ENCODE results near the gene KRT15. TPM values are rescaled to one million over a fixed set of nuclear protein-coding genes. Genes with fewer than 3 reads are reported as not detected.

KRT15 gene
- polyA plus RNA-seq (2013, experiment 1 of 2): 0.46 TPM
- 0.52 TPM for polyA plus RNA-seq (2013, experiment 2 of 2)

GRCh38 chr17:41518789-41519449 lies at the start of gene KRT15:
Gene KRT15 (minus strand): TSS chr17:41518890. CDS start chr17:41518827, 63 bp downstream.
- Histone ChIP-seq H3K36me3 (ENCODE audit: control insufficient read depth in 1 of 2, insufficient read depth in 2 of 2, low read depth in 1 of 2, low read length in 2 of 2) (peaks cover 0 to 15% of the 10 kb centered on the region in 2 experiments), H3K14ac (ENCODE audit: low read length in 2 of 2) (peak within 1 kb of the TSS in 1 of 2 experiments; percentile 11), H3K27ac (ENCODE audit: low read length, poor library complexity, severe bottlenecking) (no peak within 1 kb of the TSS), H2BK15ac (ENCODE audit: low read depth, poor library complexity, severe bottlenecking) (no peak within 1 kb of the TSS), H2BK12ac (ENCODE audit: low read length in 2 of 2) (peak within 1 kb of the TSS; percentile 14 to 45), H2AK5ac (ENCODE audit: low read length, severe bottlenecking) (peak within 1 kb of the TSS; percentile 21), H2BK120ac (ENCODE audit: low read depth, low read length) (no peak within 1 kb of the TSS), H3K9ac (ENCODE audit: low read length) (no peak within 1 kb of the TSS), H4K8ac (ENCODE audit: low read length) (peak within 1 kb of the TSS; percentile 8), H3K79me1 (replicated peaks; ENCODE audit: low read length, poor library complexity, severe bottlenecking) (no peaks in the 10 kb centered on the region), H3K18ac (ENCODE audit: low read depth in 1 of 2, low read length in 2 of 2) (peak within 1 kb of the TSS; percentile 28 to 40), H2BK5ac (ENCODE audit: low read depth, low read length, poor library complexity, severe bottlenecking) (no peak within 1 kb of the TSS), H3K4me1 (ENCODE audit: control insufficient read depth, insufficient read depth, low read depth, low read length) (peaks cover 29% of the 10 kb centered on the region), H3K9me3 (ENCODE audit: control insufficient read depth, low read length) (no peaks in the 10 kb centered on the region), H3K23ac (ENCODE audit: low read length in 2 of 2) (no peak within 1 kb of the TSS), H3K4me2 (ENCODE audit: low read length, poor library complexity, severe bottlenecking) (no peak within 1 kb of the TSS), H3K4me3 (ENCODE audit: insufficient read depth in 1 of 2, low read depth in 1 of 2, low read length in 2 of 2) (no peak within 1 kb of the TSS), H2AFZ (ENCODE audit: low read depth, low read length) (no peak within 1 kb of the TSS), H4K91ac (ENCODE audit: low read length) (no peak within 1 kb of the TSS), H3K4ac (ENCODE audit: low read depth in 1 of 2, low read length in 2 of 2) (no peak within 1 kb of the TSS), H3K27me3 (ENCODE audit: control insufficient read depth in 1 of 2, insufficient read depth in 1 of 2, low read length in 2 of 2) (peaks cover 0 to 35% of the 10 kb centered on the region in 2 experiments)
- no peak for DNase-seq
- WGBS: 76% methylated on average over 6 of the region's 8 CpGs

GRCh38 chr17:41567317-41567716 lies 48.6 kb upstream of the KRT15 start:
- Histone ChIP-seq H2AFZ (ENCODE audit: low read depth, low read length) (no peak overlapping the region), H3K9ac (ENCODE audit: low read length) (no peak overlapping the region), H3K14ac (ENCODE audit: low read length in 2 of 2) (no peak overlapping the region), H2BK12ac (ENCODE audit: low read length in 2 of 2) (no peak overlapping the region), H3K79me1 (replicated peaks; ENCODE audit: low read length, poor library complexity, severe bottlenecking) (no peaks in the 10 kb centered on the region), H3K18ac (ENCODE audit: low read depth in 1 of 2, low read length in 2 of 2) (no peak overlapping the region), H4K8ac (ENCODE audit: low read length) (no peak overlapping the region), H3K4me2 (ENCODE audit: low read length, poor library complexity, severe bottlenecking) (no peak overlapping the region), H3K4me1 (ENCODE audit: control insufficient read depth, insufficient read depth, low read depth, low read length) (no peaks in the 10 kb centered on the region), H2BK5ac (ENCODE audit: low read depth, low read length, poor library complexity, severe bottlenecking) (no peak overlapping the region), H3K9me3 (ENCODE audit: control insufficient read depth, low read length) (no peaks in the 10 kb centered on the region), H3K27ac (ENCODE audit: low read length, poor library complexity, severe bottlenecking) (no peak overlapping the region), H3K36me3 (ENCODE audit: control insufficient read depth in 1 of 2, insufficient read depth in 2 of 2, low read depth in 1 of 2, low read length in 2 of 2) (no peaks in the 10 kb centered on the region), H3K27me3 (ENCODE audit: control insufficient read depth in 1 of 2, insufficient read depth in 1 of 2, low read length in 2 of 2) (peaks cover 80 to 92% of the 10 kb centered on the region in 2 experiments), H4K91ac (ENCODE audit: low read length) (no peak overlapping the region), H3K23ac (ENCODE audit: low read length in 2 of 2) (no peak overlapping the region), H2BK15ac (ENCODE audit: low read depth, poor library complexity, severe bottlenecking) (no peak overlapping the region), H2AK5ac (ENCODE audit: low read length, severe bottlenecking) (no peak overlapping the region), H3K4me3 (ENCODE audit: insufficient read depth in 1 of 2, low read depth in 1 of 2, low read length in 2 of 2) (no peak overlapping the region), H2BK120ac (ENCODE audit: low read depth, low read length) (no peak overlapping the region), H3K4ac (ENCODE audit: low read depth in 1 of 2, low read length in 2 of 2) (no peak overlapping the region)
- no peak for DNase-seq
- WGBS: 93% methylated on average over 6 of the region's 6 CpGs

GRCh38 chr17:41565338-41565737 lies 46.6 kb upstream of the KRT15 start:
- H4K91ac ChIP-seq (ENCODE audit: low read length): no peak overlapping the region
- no peaks in the 10 kb centered on the region for H3K4me1 ChIP-seq (ENCODE audit: control insufficient read depth, insufficient read depth, low read depth, low read length)
- no peak overlapping the region for H3K4ac ChIP-seq (ENCODE audit: low read depth in 1 of 2, low read length in 2 of 2)
- no peak overlapping the region for H3K9ac ChIP-seq (ENCODE audit: low read length)
- H3K9me3 ChIP-seq (ENCODE audit: control insufficient read depth, low read length): no peaks in the 10 kb centered on the region
- no peak overlapping the region for H3K4me2 ChIP-seq (ENCODE audit: low read length, poor library complexity, severe bottlenecking)
- H3K36me3 ChIP-seq (ENCODE audit: control insufficient read depth in 1 of 2, insufficient read depth in 2 of 2, low read depth in 1 of 2, low read length in 2 of 2): no peaks in the 10 kb centered on the region
- no peak overlapping the region for H3K14ac ChIP-seq (ENCODE audit: low read length in 2 of 2)
- no peak overlapping the region for H3K4me3 ChIP-seq (ENCODE audit: insufficient read depth in 1 of 2, low read depth in 1 of 2, low read length in 2 of 2)
- no peak overlapping the region for H2BK120ac ChIP-seq (ENCODE audit: low read depth, low read length)
- no peak overlapping the region for H3K27ac ChIP-seq (ENCODE audit: low read length, poor library complexity, severe bottlenecking)
- H3K18ac ChIP-seq (ENCODE audit: low read depth in 1 of 2, low read length in 2 of 2): no peak overlapping the region
- peaks cover 69 to 80% of the 10 kb centered on the region in 2 experiments for H3K27me3 ChIP-seq (ENCODE audit: control insufficient read depth in 1 of 2, insufficient read depth in 1 of 2, low read length in 2 of 2)
- DNase-seq: no peak
- H2BK12ac ChIP-seq (ENCODE audit: low read length in 2 of 2): no peak overlapping the region
- H2AK5ac ChIP-seq (ENCODE audit: low read length, severe bottlenecking): no peak overlapping the region
- H3K79me1 ChIP-seq (replicated peaks; ENCODE audit: low read length, poor library complexity, severe bottlenecking): no peaks in the 10 kb centered on the region
- H3K23ac ChIP-seq (ENCODE audit: low read length in 2 of 2): no peak overlapping the region
- H2AFZ ChIP-seq (ENCODE audit: low read depth, low read length): no peak overlapping the region
- no peak overlapping the region for H2BK15ac ChIP-seq (ENCODE audit: low read depth, poor library complexity, severe bottlenecking)
- H2BK5ac ChIP-seq (ENCODE audit: low read depth, low read length, poor library complexity, severe bottlenecking): no peak overlapping the region
- no peak overlapping the region for H4K8ac ChIP-seq (ENCODE audit: low read length)

GRCh38 chr17:41563607-41564170 lies 45.0 kb upstream of the KRT15 start:
- H3K79me1 ChIP-seq (replicated peaks; ENCODE audit: low read length, poor library complexity, severe bottlenecking): no peaks in the 10 kb centered on the region
- H3K27me3 ChIP-seq (ENCODE audit: control insufficient read depth in 1 of 2, insufficient read depth in 1 of 2, low read length in 2 of 2): peaks cover 54 to 64% of the 10 kb centered on the region in 2 experiments
- DNase-seq: no peak
- no peak overlapping the region for H2BK12ac ChIP-seq (ENCODE audit: low read length in 2 of 2)
- no peaks in the 10 kb centered on the region for H3K9me3 ChIP-seq (ENCODE audit: control insufficient read depth, low read length)
- 41% methylated on average over 3 of the region's 3 CpGs for WGBS
- H3K4me3 ChIP-seq (ENCODE audit: insufficient read depth in 1 of 2, low read depth in 1 of 2, low read length in 2 of 2): no peak overlapping the region
- no peak overlapping the region for H4K8ac ChIP-seq (ENCODE audit: low read length)
- H2BK120ac ChIP-seq (ENCODE audit: low read depth, low read length): no peak overlapping the region
- H3K9ac ChIP-seq (ENCODE audit: low read length): no peak overlapping the region
- H4K91ac ChIP-seq (ENCODE audit: low read length): no peak overlapping the region
- no peak overlapping the region for H3K14ac ChIP-seq (ENCODE audit: low read length in 2 of 2)
- no peak overlapping the region for H3K4ac ChIP-seq (ENCODE audit: low read depth in 1 of 2, low read length in 2 of 2)
- no peak overlapping the region for H3K18ac ChIP-seq (ENCODE audit: low read depth in 1 of 2, low read length in 2 of 2)
- H2AFZ ChIP-seq (ENCODE audit: low read depth, low read length): no peak overlapping the region
- H2AK5ac ChIP-seq (ENCODE audit: low read length, severe bottlenecking): no peak overlapping the region
- no peak overlapping the region for H2BK5ac ChIP-seq (ENCODE audit: low read depth, low read length, poor library complexity, severe bottlenecking)
- H3K23ac ChIP-seq (ENCODE audit: low read length in 2 of 2): no peak overlapping the region
- no peaks in the 10 kb centered on the region for H3K36me3 ChIP-seq (ENCODE audit: control insufficient read depth in 1 of 2, insufficient read depth in 2 of 2, low read depth in 1 of 2, low read length in 2 of 2)
- H3K27ac ChIP-seq (ENCODE audit: low read length, poor library complexity, severe bottlenecking): no peak overlapping the region
- H2BK15ac ChIP-seq (ENCODE audit: low read depth, poor library complexity, severe bottlenecking): no peak overlapping the region
- H3K4me1 ChIP-seq (ENCODE audit: control insufficient read depth, insufficient read depth, low read depth, low read length): no peaks in the 10 kb centered on the region
- H3K4me2 ChIP-seq (ENCODE audit: low read length, poor library complexity, severe bottlenecking): no peak overlapping the region
